GM12878 (cell line): Measurements from ENCODE around the gene WDR41. TPM values are rescaled to one million over a fixed set of nuclear protein-coding genes. Genes with fewer than 3 reads are reported as not detected.

Experiments used
- ATAC-seq: fragments of 200-7000 bp; cut with Tn5 transposase; 3 replicates; pipeline ENCODE4 v1.9.1; 2020; ENCODE audit warnings: mild to moderate bottlenecking, moderate library complexity
- BruUV-seq: library from RNA; stranded (reverse); fragments of 400-500 nt; replicated peaks from 2 replicates; lab custom pipeline; 2021; lab: Mats Ljungman, UMichigan
- CTCF ChIA-PET: fragments of 300-600 bp; sonication (Branson Sonifier 250); formaldehyde crosslinking; extraction: SDS; loops from one replicate; lab custom pipeline; 2021; ENCODE audit warnings: inconsistent platforms; lab: Yijun Ruan, JAX
- POLR2A ChIA-PET: fragments of 350-600 bp; formaldehyde crosslinking; extraction: SDS; loops from one replicate; lab custom pipeline; 2021; ENCODE audit warnings: inconsistent platforms; lab: Charles Lee
- RAD21 ChIA-PET: fragments of 300-600 bp; sonication (Branson Sonifier 250); formaldehyde crosslinking; loops from one replicate; lab custom pipeline; 2023; ENCODE audit warnings: antibody characterized with exemption; ENCODE audit not compliant: unreplicated experiment; lab: Charles Lee
- SMC1A ChIA-PET: fragments of 300-600 bp; sonication (Branson Sonifier 250); formaldehyde crosslinking; loops from one replicate; lab custom pipeline; 2023; ENCODE audit not compliant: unreplicated experiment, uncharacterized antibody; lab: Charles Lee
- DNase-seq: peaks from one replicate; pipeline ENCODE4 v3.0.0-alpha.2; 2011; ENCODE audit warnings: low read depth, low spot score
- FAIRE-seq: peaks from 3 replicates; lab custom pipeline; 2011; peaks lifted over from hg19 to GRCh38; lab: Jason Lieb, UNC
- H2AFZ ChIP-seq: 2 replicates; pipeline ENCODE4 v1.6.0; 2011; ENCODE audit warnings: low read depth, low read length, control low read depth; ENCODE audit not compliant: control insufficient read depth
- H3K27ac ChIP-seq: 2 replicates; pipeline ENCODE4 v1.5.1; 2011; ENCODE audit warnings: control low read depth; ENCODE audit not compliant: control insufficient read depth, insufficient read depth
- H3K27me3 ChIP-seq, 2 experiments: replicated peaks in 1 of 2; 2 replicates each; pipeline versions ENCODE4 v1.6.0 to v1.6.1; 2011; ENCODE audit warnings: low read length in 1 of 2; ENCODE audit not compliant: control insufficient read depth in 2 of 2, insufficient read depth in 2 of 2
- H3K36me3 ChIP-seq, 2 experiments: 2 replicates each; pipeline ENCODE4 v1.5.1; 2011; ENCODE audit warnings: low read length in 1 of 2; ENCODE audit not compliant: control insufficient read depth in 2 of 2, insufficient read depth in 2 of 2
- H3K4me1 ChIP-seq: 2 replicates; pipeline ENCODE4 v1.6.1; 2011; ENCODE audit warnings: mild to moderate bottlenecking, low read length, moderate library complexity, mixed read lengths; ENCODE audit not compliant: control insufficient read depth, insufficient read depth
- H3K4me2 ChIP-seq: 2 replicates; pipeline ENCODE4 v1.6.0; 2011; ENCODE audit warnings: control low read depth; ENCODE audit not compliant: control insufficient read depth, insufficient read depth
- H3K4me3 ChIP-seq: fragments of 200-600 bp; sonication (generic); 2 replicates; pipeline ENCODE4 v1.5.1; 2016
- H3K79me2 ChIP-seq: 2 replicates; pipeline ENCODE4 v1.6.0; 2011; ENCODE audit warnings: low read length; ENCODE audit not compliant: control insufficient read depth, insufficient read depth
- H3K9ac ChIP-seq: 2 replicates; pipeline ENCODE4 v1.8.0; 2011; ENCODE audit warnings: low read length, control low read depth, mixed read lengths; ENCODE audit not compliant: control insufficient read depth, insufficient read depth
- H3K9me3 ChIP-seq: replicated peaks from 3 replicates; pipeline ENCODE4 v1.5.1; 2011; ENCODE audit warnings: mild to moderate bottlenecking, low read length; ENCODE audit not compliant: control insufficient read depth, insufficient read depth
- H4K20me1 ChIP-seq: 2 replicates; pipeline ENCODE4 v1.6.0; 2011; ENCODE audit not compliant: control insufficient read depth, insufficient read depth
- BMI1 ChIP-seq: fragments of 450-650 bp; IDR thresholded peaks from 2 replicates; pipeline ENCODE4 v1.6.1; 2016; ENCODE audit warnings: mild to moderate bottlenecking, moderate library complexity, borderline replicate concordance
- CBX3 ChIP-seq: fragments of 200-600 bp; sonication (generic); IDR thresholded peaks from 2 replicates; pipeline ENCODE4 v1.6.1; 2016; ENCODE audit warnings: low read depth, borderline replicate concordance
- EP300 ChIP-seq, 2 experiments: fragments of 150-350 bp in 1 of 2; IDR thresholded peaks; 2 replicates each; pipeline ENCODE4 v1.6.1; 2011 to 2012; ENCODE audit warnings: low read depth in 2 of 2, low read length in 2 of 2, borderline replicate concordance in 1 of 2, improper control_type of control experiment in 1 of 2, inconsistent platforms in 1 of 2; ENCODE audit not compliant: control insufficient read depth in 1 of 2
- GATAD2B ChIP-seq: fragments of 450-650 bp; conservative IDR thresholded peaks from 2 replicates; pipeline ENCODE4 v1.6.1; 2017; ENCODE audit warnings: low read depth, mild to moderate bottlenecking, moderate library complexity
- KLF5 ChIP-seq: fragments of 450-650 bp; IDR thresholded peaks from 2 replicates; pipeline ENCODE4 v1.6.1; 2014; ENCODE audit warnings: mild to moderate bottlenecking; ENCODE audit not compliant: partially characterized antibody
- MEF2B ChIP-seq: fragments of 450-650 bp; IDR thresholded peaks from 2 replicates; pipeline ENCODE4 v1.6.1; 2018; ENCODE audit warnings: mild to moderate bottlenecking, moderate library complexity; ENCODE audit not compliant: partially characterized antibody, poor library complexity, severe bottlenecking
- NFXL1 ChIP-seq: fragments of 450-650 bp; IDR thresholded peaks from 2 replicates; pipeline ENCODE4 v1.6.1; 2017; ENCODE audit warnings: antibody characterized with exemption, mild to moderate bottlenecking, borderline replicate concordance
- NFYA ChIP-seq: IDR thresholded peaks from 2 replicates; pipeline ENCODE4 v1.6.1; 2011; ENCODE audit warnings: low read depth, mild to moderate bottlenecking, low read length, improper control_type of control experiment, borderline replicate concordance
- PAX5 ChIP-seq: IDR thresholded peaks from 2 replicates; pipeline ENCODE4 v1.6.1; 2011; ENCODE audit warnings: low read depth, low read length, borderline replicate concordance
- POLR2AphosphoS2 ChIP-seq: IDR thresholded peaks from 2 replicates; pipeline ENCODE4 v1.6.1; 2011; ENCODE audit warnings: low read depth, mild to moderate bottlenecking, low read length, improper control_type of control experiment, moderate library complexity
- RBBP5 ChIP-seq: fragments of 200-600 bp; sonication (generic); conservative IDR thresholded peaks from 2 replicates; pipeline ENCODE4 v1.6.1; 2016
- RELA ChIP-seq: fragments of 450-650 bp; IDR thresholded peaks from 2 replicates; pipeline ENCODE4 v1.8.0; 2014; ENCODE audit warnings: borderline replicate concordance; ENCODE audit not compliant: partially characterized antibody
- TBL1XR1 ChIP-seq: IDR thresholded peaks from 2 replicates; pipeline ENCODE4 v1.6.1; 2012; ENCODE audit warnings: low read depth, low read length, improper control_type of control experiment
- TCF3 ChIP-seq: IDR thresholded peaks from 2 replicates; pipeline ENCODE4 v1.6.1; 2012; ENCODE audit warnings: low read depth, mild to moderate bottlenecking, low read length, borderline replicate concordance; ENCODE audit not compliant: insufficient read depth
- ZBED1 ChIP-seq: IDR thresholded peaks from 2 replicates; pipeline ENCODE4 v1.6.1; 2016; ENCODE audit warnings: borderline replicate concordance
- ZNF24 ChIP-seq: fragments of 450-650 bp; IDR thresholded peaks from 2 replicates; pipeline ENCODE4 v1.6.1; 2017; ENCODE audit warnings: antibody characterized with exemption, mild to moderate bottlenecking
- ZNF384 ChIP-seq: IDR thresholded peaks from 2 replicates; pipeline ENCODE4 v1.6.1; 2012; ENCODE audit warnings: low read depth, mild to moderate bottlenecking, low read length, improper control_type of control experiment, borderline replicate concordance
- WGBS: methylation state at CpG from one replicate; pipeline ENCODE4 v1.1.6; 2016; ENCODE audit warnings: low lambda C conversion rate; ENCODE audit not compliant: insufficient replicate concordance, insufficient coverage; ENCODE audit errors: missing lambda C conversion rate; 5-methylcytosine and 5-hydroxymethylcytosine counted together
- in situ Hi-C: fragments of 300-500 bp; cut with MboI; formaldehyde crosslinking; loops from 9 replicates; pipeline ENCODE4 v1.14.3; 2018; ENCODE audit warnings: mixed read lengths
- intact Hi-C: fragments of 100-400 bp; cut with micrococcal nuclease; formaldehyde crosslinking; loops from one replicate; pipeline ENCODE4 v1.14.2; 2022; ENCODE audit not compliant: unreplicated experiment
- polyA plus RNA-seq, 11 experiments: library from polyadenylated mRNA; depleted of rRNA in 4 of 11; unstranded in 6 of 11; stranded (reverse) in 5 of 11; fragments of >200 nt; fragmentation: Nextera tagmentation in 4 of 11; fragmentation: Illumina TruSeq in 1 of 11; extraction: Ambion mirVana in 4 of 11; extraction: Trizol in 1 of 11; gene quantifications; 1 replicate in 1 of 11; 2 replicates in 10 of 11; pipeline versions ENCODE4 v1.2.1 to v1.2.3, GENCODE V29; 2011 to 2016; ENCODE audit warnings: inconsistent platforms in 2 of 11, missing spikeins in 2 of 11, low read depth in 1 of 11
- total RNA-seq, 4 experiments: library from RNA; depleted of rRNA in 3 of 4; stranded (reverse); fragments of >200 nt in 3 of 4; fragmentation: Illumina TruSeq in 1 of 4; extraction: Trizol in 1 of 4; gene quantifications; 2 replicates each; pipeline versions ENCODE4 v1.2.1 to v1.2.3, GENCODE V29; 2013 to 2021

The WDR41 gene
- total and polyA plus RNA-seq, 10 of the 15 experiments (the other 5 are each of a cell fraction or from before 2014, with no cell fraction given), result 60.0 to 124 (median 84.4) TPM

GRCh38 chr5:77425420-77425819 lies 66.7 kb downstream of the WDR41 start:
- BruUV-seq, result no TSS peak
- H3K4me1 ChIP-seq, result no peaks in the 10 kb centered on the region
- no peak overlapping the region for H3K9ac ChIP-seq
- H4K20me1 ChIP-seq, result no peaks in the 10 kb centered on the region
- SMC1A ChIA-PET, result interaction anchor here (1.3 to 3.3 kb wide), 4 partner anchors 10 to 339 kb away, joined by 3 to 21 read pairs (median 6); no protein-coding TSS in a partner anchor
- H3K4me3 ChIP-seq, result no peak overlapping the region
- TF ChIP-seq KLF5, result no peak
- TF ChIP-seq PAX5, result no peak
- no peak for TF ChIP-seq RELA
- TF ChIP-seq, all 136 proteins: peak for 0
- Histone ChIP-seq H3K36me3 (peaks cover 0 to 16% of the 10 kb centered on the region in 2 experiments; a peak in 2 of 4 replicates), H3K27me3 (no peaks in the 10 kb centered on the region), H3K79me2 (no peaks in the 10 kb centered on the region), H3K9me3 (no peaks in the 10 kb centered on the region), H3K27ac (no peak overlapping the region), H3K4me2 (no peak overlapping the region), H2AFZ (no peak overlapping the region)
- 92% methylated on average over 5 of the region's 5 CpGs for WGBS
- FAIRE-seq (no peak), ATAC-seq (no peak), DNase-seq (no peak)
- ChIA-PET CTCF (interaction anchor here (1.5 kb wide), 1 partner anchor 11 kb away, joined by 4 read pairs; no protein-coding TSS in a partner anchor), RAD21 (no interaction called here), POLR2A (interaction anchor here (1.1 kb wide), 1 partner anchor 165 kb away, joined by 3 read pairs; no protein-coding TSS in a partner anchor)
- intact Hi-C loops (no loop called here), in situ Hi-C loops (no loop called here)

GRCh38 chr5:77424921-77425320 lies 67.2 kb downstream of the WDR41 start:
- H4K20me1 ChIP-seq, result no peaks in the 10 kb centered on the region
- ChIA-PET POLR2A (interaction anchor here (1.1 kb wide), 1 partner anchor 165 kb away, joined by 3 read pairs; no protein-coding TSS in a partner anchor), RAD21 (interaction anchor here (1.7 kb wide), 1 partner anchor 68 kb away, joined by 5 read pairs; no protein-coding TSS in a partner anchor), CTCF (interaction anchor here (1.5 kb wide), 1 partner anchor 12 kb away, joined by 4 read pairs; no protein-coding TSS in a partner anchor), SMC1A (interaction anchor here (1.7 kb wide), 1 partner anchor 89 kb away, joined by 5 read pairs; no protein-coding TSS in a partner anchor)
- WGBS, result 97% methylated on average over 2 of the region's 2 CpGs
- peaks cover 0 to 13% of the 10 kb centered on the region in 2 experiments; a peak in 2 of 4 replicates for H3K36me3 ChIP-seq
- DNase-seq (no peak), ATAC-seq (no peak), FAIRE-seq (no peak)
- BruUV-seq, result no TSS peak
- no peak overlapping the region for H3K4me2 ChIP-seq
- no peaks in the 10 kb centered on the region for H3K9me3 ChIP-seq
- no peaks in the 10 kb centered on the region for H3K4me1 ChIP-seq
- intact Hi-C loops (no loop called here), in situ Hi-C loops (no loop called here)
- no peak overlapping the region for H3K27ac ChIP-seq
- H2AFZ ChIP-seq, result no peak overlapping the region
- H3K9ac ChIP-seq, result no peak overlapping the region
- no peak overlapping the region for H3K4me3 ChIP-seq
- no peaks in the 10 kb centered on the region for H3K27me3 ChIP-seq
- no peaks in the 10 kb centered on the region for H3K79me2 ChIP-seq
- TF ChIP-seq ZNF24 (no peak), EP300 (IDR thresholded peaks at IDR 0.05; ENCODE audit: borderline replicate concordance in 1 of 2, control insufficient read depth in 1 of 2, low read depth in 2 of 2, low read length in 2 of 2) (no peak), NFXL1 (no peak), ZNF384 (no peak), TCF3 (no peak), BMI1 (no peak), TBL1XR1 (no peak), POLR2AphosphoS2 (no peak), RBBP5 (no peak), CBX3 (no peak), NFYA (no peak), ZBED1 (no peak), MEF2B (no peak), GATAD2B (no peak)
